NCI-H524 treated with DMSO at 0.1 percent for 48 hours (cell line): ENCODE results near the gene RFX4.

Experiments
- DNase-seq: peaks from one replicate; lab custom pipeline; 2025; lab: John Stamatoyannopoulos, UW

Gene RFX4

GRCh38 chr12:106732890-106733289 lies 150.1 kb downstream of the RFX4 start:
- DNase-seq: no peak

GRCh38 chr12:106733660-106734059 lies 150.9 kb downstream of the RFX4 start:
- DNase-seq: no peak

GRCh38 chr12:106736051-106736957 lies 153.5 kb downstream of the RFX4 start:
- DNase-seq: peak; percentile 42

DNA sequence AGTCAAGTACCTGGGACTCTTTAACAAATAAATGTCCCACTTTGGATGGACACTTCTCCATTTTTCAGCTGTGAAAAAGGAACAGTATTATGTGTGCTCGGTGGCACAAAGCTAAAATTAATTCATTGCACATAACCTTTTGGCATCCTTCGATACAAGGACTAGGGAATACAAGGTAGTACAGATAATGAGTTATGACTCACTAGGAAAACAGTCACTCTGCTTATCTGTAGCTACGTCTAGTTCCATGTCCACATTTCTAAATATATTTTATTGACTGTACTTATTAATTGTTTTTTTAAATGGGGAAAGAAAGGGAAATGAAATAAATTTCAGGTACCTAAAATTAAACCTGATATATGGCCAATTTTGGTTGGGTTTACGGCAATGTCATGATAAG lies 156.5 kb downstream of the RFX4 start:
- DNase-seq: no peak

- DNase-seq: no peak
Observed at GRCh38 chr12:106739815-106740530, 157.2 kb downstream of the RFX4 start.

DNA sequence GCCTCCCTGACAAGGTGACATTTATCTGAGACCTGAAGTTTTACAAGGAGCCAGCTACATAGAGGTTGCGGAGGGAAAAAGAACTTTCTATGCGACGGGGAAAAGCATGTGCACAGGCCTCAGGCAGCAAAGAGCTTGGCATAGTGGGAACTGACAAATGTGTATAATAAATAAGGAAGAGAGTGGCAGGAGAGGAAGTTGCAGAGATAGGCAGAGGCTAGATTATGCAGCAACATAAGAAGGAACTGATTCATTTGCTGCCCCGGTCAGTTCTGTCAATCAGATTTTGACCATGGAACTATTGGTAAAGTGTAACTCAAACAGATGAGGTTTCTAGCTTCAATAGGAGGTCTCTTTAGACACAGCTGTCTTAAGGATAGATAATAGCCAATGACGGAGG lies 158.0 kb downstream of the RFX4 start:
- DNase-seq: no peak

- no peak for DNase-seq
Observed at GRCh38 chr12:106741247-106741646, 158.4 kb downstream of the RFX4 start.

- no peak for DNase-seq
Observed at GRCh38 chr12:106743270-106743988, 160.6 kb downstream of the RFX4 start.

- DNase-seq: no peak
Observed at GRCh38 chr12:106744600-106744999, 161.8 kb downstream of the RFX4 start.

DNA sequence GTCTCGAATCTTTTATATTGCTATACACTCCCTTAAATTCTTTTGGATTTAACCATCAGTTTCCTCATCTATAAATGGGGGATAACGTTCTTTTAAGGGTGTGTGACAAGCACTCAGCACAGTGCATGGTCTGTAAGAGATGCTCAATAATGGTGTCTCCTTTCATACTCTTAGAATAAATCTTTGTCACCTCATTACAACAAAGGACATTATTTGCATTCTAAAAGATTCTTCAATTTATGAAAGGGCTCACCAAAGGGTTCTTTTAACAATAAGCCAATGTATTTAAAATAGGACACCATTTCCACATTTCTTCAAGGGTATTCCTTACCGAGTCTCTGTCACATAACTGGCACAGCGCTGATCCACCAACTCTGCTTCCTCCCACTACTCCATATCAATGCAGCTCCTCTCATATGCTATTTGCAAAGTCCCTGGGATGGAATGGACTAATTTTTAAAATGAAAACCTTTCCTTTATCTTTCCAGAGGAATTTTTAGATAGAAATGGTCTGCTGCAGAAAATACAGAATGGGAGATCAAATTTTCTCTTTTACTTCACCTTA lies 162.5 kb downstream of the RFX4 start:
- no peak for DNase-seq

DNA sequence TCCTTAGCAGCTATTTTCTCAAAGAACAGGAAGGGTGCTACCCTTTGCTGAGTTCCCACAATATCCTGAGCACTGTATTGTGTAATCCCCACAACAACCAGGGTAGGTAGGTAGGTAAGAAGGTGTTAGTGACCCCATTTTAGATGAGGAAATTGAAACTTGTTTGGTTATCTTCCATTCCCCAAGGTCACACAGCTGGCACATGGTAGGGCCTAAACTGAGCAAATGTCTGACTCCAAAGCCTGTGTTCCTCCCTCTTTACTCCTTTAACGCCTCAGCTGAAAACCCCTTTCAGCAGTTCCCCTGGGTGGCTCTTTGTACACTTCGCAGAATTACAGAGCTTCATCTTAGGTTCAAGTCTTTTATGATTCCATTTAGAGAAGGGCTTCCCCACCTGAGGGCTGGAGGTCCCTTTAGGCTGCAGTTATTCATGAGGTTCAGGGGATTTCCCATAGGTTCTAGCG lies 165.2 kb downstream of the RFX4 start:
- no peak for DNase-seq

DNA sequence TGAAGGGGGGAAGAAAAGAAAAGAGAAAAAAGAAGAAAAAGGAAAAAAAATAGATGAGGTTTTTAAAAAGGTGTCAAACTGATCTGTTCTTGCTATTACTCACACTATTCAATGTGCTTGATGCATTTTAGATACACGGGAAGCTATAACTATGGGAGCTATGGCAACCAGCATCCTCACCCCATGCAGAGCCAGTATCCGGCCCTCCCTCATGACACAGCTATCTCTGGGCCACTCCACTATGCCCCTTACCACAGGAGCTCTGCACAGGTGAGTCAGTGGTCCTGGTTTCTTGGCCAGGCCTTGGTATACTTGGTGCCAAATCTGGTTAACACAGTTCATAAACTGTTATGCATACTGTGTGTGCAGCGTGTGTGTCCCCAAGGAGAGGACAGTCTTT lies 167.7 kb downstream of the RFX4 start:
- DNase-seq: no peak

DNA sequence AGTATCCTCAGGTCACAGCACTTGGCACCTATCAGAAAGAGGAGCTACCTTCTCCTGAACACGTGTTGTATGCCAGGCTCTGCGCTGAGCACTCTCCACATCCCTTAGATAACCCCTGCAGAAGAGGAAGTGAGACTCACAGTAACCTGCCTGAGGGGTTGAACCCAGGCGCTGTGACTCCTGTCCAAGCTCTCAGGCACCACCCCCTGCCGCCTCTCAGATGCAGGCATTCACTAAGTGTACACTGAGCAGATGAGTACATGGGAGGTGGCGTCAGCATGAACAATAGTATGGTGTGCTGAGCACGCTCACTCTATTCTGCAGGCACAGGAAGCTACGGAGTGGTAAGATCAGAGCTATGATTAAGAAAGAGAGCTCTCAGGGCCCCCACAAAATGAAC lies 170.7 kb downstream of the RFX4 start:
- DNase-seq: no peak

DNA sequence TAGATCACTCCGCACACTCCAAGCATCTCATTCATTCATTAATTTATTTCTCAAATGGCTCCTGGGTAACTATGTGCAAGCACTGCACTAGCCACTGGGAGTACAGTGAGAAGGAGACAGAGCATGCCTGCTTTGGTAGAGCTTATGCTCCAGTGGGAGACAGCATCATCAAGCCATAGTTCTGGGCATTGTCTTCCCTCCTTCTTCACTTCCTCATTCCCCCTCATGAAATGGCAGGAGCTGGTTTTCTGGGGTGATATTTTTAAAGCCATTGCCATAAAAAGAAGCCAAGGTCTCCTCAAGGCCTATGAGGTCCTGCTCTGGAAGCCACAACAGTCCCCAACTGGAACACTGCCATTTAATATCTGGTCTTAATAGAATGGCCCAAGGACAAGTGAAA lies 171.5 kb downstream of the RFX4 start:
- no peak for DNase-seq

DNA sequence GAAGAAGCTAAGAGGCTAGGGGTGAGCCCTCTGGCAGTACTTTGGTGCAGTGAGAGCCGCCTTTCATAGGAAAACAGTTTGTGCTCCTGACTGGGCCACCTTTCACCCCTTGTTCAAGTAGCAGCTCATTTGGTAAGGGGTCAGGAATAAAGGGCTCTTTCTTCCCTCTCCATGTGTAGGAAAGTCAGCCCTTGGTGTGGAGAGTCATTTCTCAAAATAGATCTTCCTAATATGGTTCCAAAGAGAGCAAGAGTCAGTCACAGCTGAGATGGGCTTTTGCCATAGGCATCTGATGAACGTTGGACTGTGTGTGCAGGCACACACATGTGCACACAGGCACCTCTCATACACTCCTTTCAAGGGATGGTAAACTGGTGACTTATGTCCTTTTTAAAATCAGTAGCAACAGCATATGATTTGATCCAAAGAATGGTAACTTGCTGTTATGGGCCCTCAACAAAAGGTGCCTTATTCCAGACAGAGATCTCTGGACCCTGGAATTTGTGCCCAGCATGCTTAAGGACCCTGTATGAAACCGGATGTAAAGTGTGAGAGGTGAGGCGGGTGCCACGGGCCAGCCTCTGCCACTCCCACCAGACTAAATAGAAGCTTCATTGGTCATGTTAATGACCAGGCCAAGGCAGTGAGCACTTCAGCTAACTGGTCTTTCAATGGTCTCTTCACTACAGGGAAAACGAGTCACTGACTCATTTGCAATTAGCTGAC lies 175.0 kb downstream of the RFX4 start:
- DNase-seq: no peak

DNA sequence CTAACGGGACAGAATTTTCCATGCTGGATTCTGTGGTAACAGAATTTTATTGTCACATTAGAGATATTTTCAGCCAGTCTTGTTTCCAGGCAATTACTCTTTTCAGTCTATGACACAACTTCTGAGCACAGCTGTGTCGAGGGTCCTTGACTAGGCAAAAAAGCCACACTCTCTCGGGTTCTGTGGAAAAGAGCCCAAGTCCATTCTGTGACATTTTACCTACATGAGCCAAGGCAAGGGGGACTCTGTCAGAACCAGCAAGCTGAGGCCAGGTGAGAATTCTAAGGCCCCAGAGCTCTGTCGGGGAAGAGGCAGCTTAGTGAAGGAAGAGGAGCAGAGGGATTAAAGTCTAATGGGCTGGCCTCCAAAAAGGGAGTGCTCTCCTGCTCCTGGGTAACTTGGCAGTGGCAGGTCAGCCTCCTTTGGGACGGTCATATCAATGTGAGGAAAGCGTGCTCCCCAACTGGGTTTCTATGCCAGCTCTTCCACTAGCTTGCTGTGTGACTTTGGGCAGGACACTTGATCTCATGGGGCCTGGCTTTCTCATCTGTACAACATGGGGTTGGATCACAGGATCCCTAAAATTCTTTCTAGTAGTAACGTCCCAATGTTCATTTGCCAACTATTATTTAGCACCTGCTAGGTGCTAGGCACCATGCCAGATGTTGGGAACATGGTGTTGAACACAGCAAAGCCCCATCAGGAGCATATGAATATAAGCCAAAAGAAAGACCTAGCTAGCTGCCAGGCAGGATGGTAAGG lies 175.7 kb downstream of the RFX4 start:
- no peak for DNase-seq

DNA sequence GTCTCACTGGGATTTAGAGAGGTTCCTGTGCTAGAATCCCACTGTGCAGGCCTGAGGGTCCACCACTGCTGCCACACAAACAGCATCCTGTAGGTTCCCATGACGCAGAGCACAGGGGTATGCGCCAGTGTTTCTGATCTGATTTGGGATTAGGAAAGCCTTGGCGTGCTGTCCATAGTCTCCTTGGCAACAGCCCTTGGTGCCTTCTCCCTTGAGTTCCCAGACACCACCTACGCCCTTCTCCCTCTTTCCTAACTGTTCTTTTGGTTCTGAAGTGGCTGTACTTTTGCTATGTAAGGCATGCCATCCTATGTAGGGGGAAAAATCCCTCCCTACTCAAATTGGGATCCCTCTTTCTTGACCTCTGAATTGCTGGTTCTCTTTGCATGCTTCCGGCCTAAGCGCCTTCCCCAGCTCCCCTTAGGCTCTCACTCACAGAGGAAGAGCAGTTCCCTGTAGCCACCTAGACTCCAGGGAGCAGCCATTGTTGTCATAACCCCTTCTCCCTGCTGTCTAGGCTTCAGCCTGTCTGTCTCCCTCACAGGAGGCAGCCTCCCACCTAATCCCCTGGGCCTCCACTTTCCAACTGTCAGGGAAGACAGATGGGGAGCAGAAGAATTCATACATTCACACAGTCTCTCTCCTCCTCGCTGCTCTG lies 176.9 kb downstream of the RFX4 start:
- DNase-seq: no peak

GRCh38 chr12:106760184-106760531 lies 177.4 kb downstream of the RFX4 start:
- DNase-seq: peak; percentile 95

- DNase-seq: no peak
Observed at GRCh38 chr12:106764220-106764619, 181.4 kb downstream of the RFX4 start.

DNA sequence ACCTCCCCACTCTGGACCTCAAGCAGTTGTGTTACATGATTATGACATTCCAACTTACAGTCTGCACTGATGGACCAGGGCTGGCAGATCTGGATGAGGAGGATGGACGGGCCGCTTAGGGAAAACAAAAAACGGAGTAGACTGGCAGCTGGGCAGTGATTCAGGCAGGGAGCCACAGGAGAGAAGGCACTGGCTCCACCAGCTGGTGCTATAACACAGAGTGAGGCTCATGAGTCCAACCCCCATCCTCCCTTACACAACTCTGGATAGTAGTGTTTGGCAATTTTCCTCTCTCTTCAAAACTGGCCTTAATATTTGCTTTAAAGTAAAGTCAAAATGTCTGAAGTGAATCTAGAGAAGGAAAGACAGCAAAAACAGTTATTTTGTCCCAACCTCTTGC lies 181.9 kb downstream of the RFX4 start:
- DNase-seq: no peak
